Calu3 (cell line): ENCODE data around the gene NHLRC4. TPM values are rescaled to one million over a fixed set of nuclear protein-coding genes. Genes with fewer than 3 reads are reported as not detected.
A peak's percentile ranks its signal among the peaks of the same experiment; 100 is the strongest.

ENCODE experiments used
- BruUV-seq: library from RNA; stranded (reverse); fragments of 400-500 nt; replicated peaks from 2 replicates; lab custom pipeline; 2021; lab: Mats Ljungman, UMichigan
- CTCF ChIA-PET: fragments of 300-600 bp; sonication (Branson Sonifier 250); formaldehyde crosslinking; loops from one replicate; lab custom pipeline; 2022; ENCODE audit warnings: antibody characterized with exemption; lab: Charles Lee
- DNase-seq: peaks from one replicate; pipeline ENCODE4 v3.0.0; 2022
- H3K27ac Mint-ChIP-seq: one replicate; pipeline ENCODE4 v1.8.0; 2022; ENCODE audit warnings: mixed read lengths; ENCODE audit not compliant: unreplicated experiment
- H3K27me3 Mint-ChIP-seq: one replicate; pipeline ENCODE4 v1.8.0; 2022; ENCODE audit warnings: mixed read lengths; ENCODE audit not compliant: unreplicated experiment
- H3K36me3 Mint-ChIP-seq: one replicate; pipeline ENCODE4 v1.8.0; 2022; ENCODE audit warnings: mild to moderate bottlenecking, moderate library complexity, mixed read lengths; ENCODE audit not compliant: insufficient read depth, unreplicated experiment
- H3K4me1 Mint-ChIP-seq: one replicate; pipeline ENCODE4 v1.8.0; 2022; ENCODE audit warnings: mild to moderate bottlenecking, low read depth, mixed read lengths; ENCODE audit not compliant: unreplicated experiment
- H3K4me3 Mint-ChIP-seq: one replicate; pipeline ENCODE4 v1.8.0; 2022; ENCODE audit warnings: mild to moderate bottlenecking, low read depth, moderate library complexity, mixed read lengths; ENCODE audit not compliant: unreplicated experiment
- H3K9me3 Mint-ChIP-seq: one replicate; pipeline ENCODE4 v1.8.0; 2022; ENCODE audit warnings: low read depth, mixed read lengths; ENCODE audit not compliant: unreplicated experiment
- CTCF ChIP-seq: fragments of 200-600 bp; IDR thresholded peaks from one replicate; pipeline ENCODE4 v1.8.0; 2022; ENCODE audit warnings: antibody characterized with exemption; ENCODE audit not compliant: unreplicated experiment
- intact Hi-C: fragments of 100-400 bp; cut with micrococcal nuclease; formaldehyde crosslinking; loops from one replicate; pipeline ENCODE4 v1.10.0; 2022; ENCODE audit not compliant: unreplicated experiment
- total RNA-seq: library from RNA; stranded (reverse); gene quantifications from 2 replicates; pipeline ENCODE4 v1.2.3, GENCODE V29; 2022

NHLRC4 gene
- total RNA-seq, 1 experiment from 2014 or later, result not detected

- H3K4me3 Mint-ChIP-seq, result no peak overlapping the region
- no peak overlapping the region for H3K27ac Mint-ChIP-seq
- peaks cover 37% of the 10 kb centered on the region for H3K36me3 Mint-ChIP-seq
- no peaks in the 10 kb centered on the region for H3K27me3 Mint-ChIP-seq
- DNase-seq, result no peak
- intact Hi-C loops, result loop anchor here (10.0 kb wide), 1 partner anchor 115 kb away; the partner anchor contains the start of genes METTL26 and WFIKKN1
- CTCF ChIA-PET, result interaction anchor here (0.7 kb wide), 1 partner anchor 14 kb away, joined by 3 read pairs; no protein-coding TSS in a partner anchor
- H3K9me3 Mint-ChIP-seq, result no peaks in the 10 kb centered on the region
- peaks cover 9% of the 10 kb centered on the region for H3K4me1 Mint-ChIP-seq
- BruUV-seq, result no TSS peak
- TF ChIP-seq CTCF, result no peak
Measured at GRCh38 chr16:519841-520687, 46.7 kb upstream of the NHLRC4 start.

GRCh38 chr16:520847-521246 lies 46.0 kb upstream of the NHLRC4 start:
- H3K4me1 Mint-ChIP-seq, result peaks cover 16% of the 10 kb centered on the region
- DNase-seq, result no peak
- H3K36me3 Mint-ChIP-seq, result peaks cover 44% of the 10 kb centered on the region
- no peaks in the 10 kb centered on the region for H3K27me3 Mint-ChIP-seq
- TF ChIP-seq CTCF, result no peak
- CTCF ChIA-PET, result no interaction called here
- no peaks in the 10 kb centered on the region for H3K9me3 Mint-ChIP-seq
- no TSS peak for BruUV-seq
- intact Hi-C loops, result loop anchor here (10.0 kb wide), 1 partner anchor 114 kb away; the partner anchor contains the start of genes METTL26 and WFIKKN1
- H3K27ac Mint-ChIP-seq, result no peak overlapping the region
- H3K4me3 Mint-ChIP-seq, result no peak overlapping the region

GRCh38 chr16:521381-522210 lies 45.2 kb upstream of the NHLRC4 start:
- Mint-ChIP-seq H3K9me3 (no peaks in the 10 kb centered on the region), H3K27ac (peak overlapping the region; percentile 70), H3K27me3 (no peaks in the 10 kb centered on the region), H3K4me1 (peaks cover 19% of the 10 kb centered on the region), H3K4me3 (no peak overlapping the region), H3K36me3 (peaks cover 51% of the 10 kb centered on the region)
- intact Hi-C loops, result loop anchor here (10.0 kb wide), 1 partner anchor 113 kb away; the partner anchor contains the start of genes METTL26 and WFIKKN1
- no TSS peak for BruUV-seq
- peak; percentile 41 for TF ChIP-seq CTCF
- CTCF ChIA-PET, result no interaction called here
- peak; percentile 65 for DNase-seq

- peak overlapping the region; percentile 61 for H3K27ac Mint-ChIP-seq
- no TSS peak for BruUV-seq
- peaks cover 60% of the 10 kb centered on the region for H3K36me3 Mint-ChIP-seq
- CTCF ChIA-PET, result interaction anchor here (1.0 kb wide), 1 partner anchor 10 kb away, joined by 6 read pairs; no protein-coding TSS in a partner anchor
- no peak for DNase-seq
- no peak for TF ChIP-seq CTCF
- H3K4me3 Mint-ChIP-seq, result no peak overlapping the region
- intact Hi-C loops, result loop anchor here (10.0 kb wide), 1 partner anchor 112 kb away; the partner anchor contains the start of genes METTL26 and WFIKKN1
- no peaks in the 10 kb centered on the region for H3K9me3 Mint-ChIP-seq
- no peaks in the 10 kb centered on the region for H3K27me3 Mint-ChIP-seq
- peaks cover 19% of the 10 kb centered on the region for H3K4me1 Mint-ChIP-seq
Measured at GRCh38 chr16:522320-523096, 44.3 kb upstream of the NHLRC4 start.
